Muscle layer of duodenum (tissue), 2 donors: ENCODE measurements around the gene SLC8A3.

Experiments used
- H3K27ac ChIP-seq: one replicate; pipeline ENCODE4 v1.7.0; 2013; ENCODE audit warnings: mild to moderate bottlenecking, low read length
- H3K27me3 ChIP-seq: one replicate; pipeline ENCODE4 v1.7.0; 2013; ENCODE audit warnings: low read depth, mild to moderate bottlenecking, control low read depth, low read length
- H3K36me3 ChIP-seq, 2 donors: one replicate each; pipeline ENCODE4 v1.7.0; 2013; ENCODE audit warnings: low read length in 2 of 2, control low read depth in 1 of 2, mild to moderate bottlenecking in 1 of 2; ENCODE audit not compliant: insufficient read depth in 2 of 2, control insufficient read depth in 1 of 2
- H3K4me1 ChIP-seq, 2 donors: one replicate each; pipeline ENCODE4 v1.7.0; 2013; ENCODE audit warnings: low read length in 2 of 2, mild to moderate bottlenecking in 2 of 2, control low read depth in 1 of 2, moderate library complexity in 1 of 2; ENCODE audit not compliant: insufficient read depth in 2 of 2, control insufficient read depth in 1 of 2
- H3K4me3 ChIP-seq, 2 donors: one replicate each; pipeline ENCODE4 v1.7.0; 2013; ENCODE audit warnings: low read length in 2 of 2, low read depth in 1 of 2, mild to moderate bottlenecking in 1 of 2
- H3K9me3 ChIP-seq, 2 donors: one replicate each; pipeline ENCODE4 v1.7.0; 2013; ENCODE audit warnings: low read length in 2 of 2, control low read depth in 1 of 2, mild to moderate bottlenecking in 1 of 2; ENCODE audit not compliant: control insufficient read depth in 1 of 2
- donor health status: healthy.

The SLC8A3 gene

GRCh38 chr14:70171726-70172125 lies 17.0 kb downstream of the SLC8A3 start:
- H3K4me1 ChIP-seq: no peaks in the 10 kb centered on the region
- H3K4me3 ChIP-seq: no peak overlapping the region
- no peak overlapping the region for H3K27ac ChIP-seq
- no peaks in the 10 kb centered on the region for H3K36me3 ChIP-seq
- H3K27me3 ChIP-seq: no peaks in the 10 kb centered on the region
- H3K9me3 ChIP-seq: no peaks in the 10 kb centered on the region

- no peak overlapping the region for H3K27ac ChIP-seq
- H3K4me3 ChIP-seq: no peak overlapping the region
- H3K27me3 ChIP-seq: no peaks in the 10 kb centered on the region
- H3K4me1 ChIP-seq: no peaks in the 10 kb centered on the region
- H3K9me3 ChIP-seq: no peaks in the 10 kb centered on the region
- no peaks in the 10 kb centered on the region for H3K36me3 ChIP-seq
Observed at GRCh38 chr14:70170976-70171375, 17.8 kb downstream of the SLC8A3 start.

- H3K36me3 ChIP-seq: no peaks in the 10 kb centered on the region
- H3K27ac ChIP-seq: no peak overlapping the region
- H3K9me3 ChIP-seq: no peaks in the 10 kb centered on the region
- H3K4me1 ChIP-seq: no peaks in the 10 kb centered on the region
- H3K27me3 ChIP-seq: no peaks in the 10 kb centered on the region
- no peak overlapping the region for H3K4me3 ChIP-seq
Observed at GRCh38 chr14:70168406-70168805, 20.3 kb downstream of the SLC8A3 start.

- no peaks in the 10 kb centered on the region for H3K9me3 ChIP-seq
- H3K27ac ChIP-seq: no peak overlapping the region
- H3K4me3 ChIP-seq: no peak overlapping the region
- H3K4me1 ChIP-seq: no peaks in the 10 kb centered on the region
- no peaks in the 10 kb centered on the region for H3K27me3 ChIP-seq
- H3K36me3 ChIP-seq: no peaks in the 10 kb centered on the region
Observed at GRCh38 chr14:70166530-70167203, 22.1 kb downstream of the SLC8A3 start.

GRCh38 chr14:70162358-70162757 lies 26.4 kb downstream of the SLC8A3 start:
- no peaks in the 10 kb centered on the region for H3K4me1 ChIP-seq
- H3K27me3 ChIP-seq: no peaks in the 10 kb centered on the region
- no peak overlapping the region for H3K27ac ChIP-seq
- H3K9me3 ChIP-seq: no peaks in the 10 kb centered on the region
- H3K4me3 ChIP-seq: no peak overlapping the region
- H3K36me3 ChIP-seq: no peaks in the 10 kb centered on the region

GRCh38 chr14:70156592-70156991 lies 32.2 kb downstream of the SLC8A3 start:
- H3K36me3 ChIP-seq: no peaks in the 10 kb centered on the region
- H3K27ac ChIP-seq: no peak overlapping the region
- no peaks in the 10 kb centered on the region for H3K4me1 ChIP-seq
- H3K4me3 ChIP-seq: no peak overlapping the region
- H3K27me3 ChIP-seq: no peaks in the 10 kb centered on the region
- no peaks in the 10 kb centered on the region for H3K9me3 ChIP-seq

- Histone ChIP-seq H3K4me3 (no peak overlapping the region), H3K27me3 (no peaks in the 10 kb centered on the region), H3K36me3 (no peaks in the 10 kb centered on the region), H3K27ac (no peak overlapping the region), H3K4me1 (no peaks in the 10 kb centered on the region), H3K9me3 (no peaks in the 10 kb centered on the region)
Observed at GRCh38 chr14:70152704-70153103, 36.0 kb downstream of the SLC8A3 start.

GRCh38 chr14:70152081-70152480 lies 36.7 kb downstream of the SLC8A3 start:
- Histone ChIP-seq H3K4me3 (no peak overlapping the region), H3K27me3 (no peaks in the 10 kb centered on the region), H3K36me3 (no peaks in the 10 kb centered on the region), H3K4me1 (no peaks in the 10 kb centered on the region), H3K9me3 (no peaks in the 10 kb centered on the region), H3K27ac (no peak overlapping the region)

GRCh38 chr14:70149596-70150165 lies 39.1 kb downstream of the SLC8A3 start:
- Histone ChIP-seq H3K4me1 (no peaks in the 10 kb centered on the region), H3K27ac (no peak overlapping the region), H3K4me3 (no peak overlapping the region), H3K9me3 (no peaks in the 10 kb centered on the region), H3K36me3 (no peaks in the 10 kb centered on the region), H3K27me3 (no peaks in the 10 kb centered on the region)

GRCh38 chr14:70148911-70149595 lies 39.7 kb downstream of the SLC8A3 start:
- Histone ChIP-seq H3K36me3 (no peaks in the 10 kb centered on the region), H3K27me3 (no peaks in the 10 kb centered on the region), H3K9me3 (no peaks in the 10 kb centered on the region), H3K4me1 (no peaks in the 10 kb centered on the region), H3K4me3 (no peak overlapping the region), H3K27ac (no peak overlapping the region)

GRCh38 chr14:70148351-70148750 lies 40.4 kb downstream of the SLC8A3 start:
- Histone ChIP-seq H3K27ac (no peak overlapping the region), H3K9me3 (no peaks in the 10 kb centered on the region), H3K4me3 (no peak overlapping the region), H3K36me3 (no peaks in the 10 kb centered on the region), H3K4me1 (no peaks in the 10 kb centered on the region), H3K27me3 (no peaks in the 10 kb centered on the region)
